Measurements from ENCODE around the gene CTNNA2. TPM values are rescaled to one million over a fixed set of nuclear protein-coding genes. Genes with fewer than 3 reads are reported as not detected.

Gene CTNNA2
- total RNA-seq, 1 donor from 2014 or later = 43.5 TPM

GRCh38 chr2:80247339-80247738, 734.5 kb downstream of the CTNNA2 start:
- no peak overlapping the region for H3K4me3 ChIP-seq
- no peak overlapping the region for H3K27ac Mint-ChIP-seq

GRCh38 chr2:80248146-80248545, 735.3 kb downstream of the CTNNA2 start:
- no peaks in the 10 kb centered on the region for H3F3A ChIP-seq (ENCODE audit: low read depth)
- no peaks in the 10 kb centered on the region for H3K4me1 ChIP-seq
- H3K9me3 ChIP-seq (ENCODE audit: low read depth) = no peaks in the 10 kb centered on the region
- Mint-ChIP-seq H3K27ac (no peak overlapping the region), H3K36me3 (peaks cover 2% of the 10 kb centered on the region), H3K9me3 (no peaks in the 10 kb centered on the region), H3K4me1 (peaks cover 27% of the 10 kb centered on the region), H3K27me3 (ENCODE audit: insufficient read depth, low read depth) (no peaks in the 10 kb centered on the region), H3K4me3 (no peak overlapping the region)
- H3K4me2 ChIP-seq = no peak overlapping the region
- no peak overlapping the region for H2AFZ ChIP-seq (replicated peaks)
- H3K27ac ChIP-seq = no peak overlapping the region
- H3K9ac ChIP-seq = no peak overlapping the region
- no peaks in the 10 kb centered on the region for H3K79me2 ChIP-seq (ENCODE audit: low read depth)
- no peak for TF ChIP-seq CTCF (IDR thresholded peaks at IDR 0.05)
- H3K4me3 ChIP-seq = no peak overlapping the region
- no peak for DNase-seq (ENCODE audit: low spot score)
- H3K36me3 ChIP-seq = no peaks in the 10 kb centered on the region
- no peaks in the 10 kb centered on the region for H4K20me1 ChIP-seq (ENCODE audit: low read depth)
- no peaks in the 10 kb centered on the region for H3K27me3 ChIP-seq

More at GRCh38 chr2:80247339-80247738, 734.5 kb downstream of the CTNNA2 start:
- Mint-ChIP-seq H3K4me1 (peaks cover 31% of the 10 kb centered on the region), H3K4me3 (no peak overlapping the region), H3K36me3 (peaks cover 2% of the 10 kb centered on the region), H3K27me3 (ENCODE audit: insufficient read depth, low read depth) (no peaks in the 10 kb centered on the region), H3K9me3 (no peaks in the 10 kb centered on the region)
- no peak overlapping the region for H3K4me2 ChIP-seq
- no peak overlapping the region for H3K9ac ChIP-seq
- no peaks in the 10 kb centered on the region for H3K27me3 ChIP-seq
- no peaks in the 10 kb centered on the region for H3K36me3 ChIP-seq
- H3K79me2 ChIP-seq (ENCODE audit: low read depth) = no peaks in the 10 kb centered on the region
- TF ChIP-seq EZH2 (IDR thresholded peaks at IDR 0.05) (no peak), EZH2phosphoT487 (IDR thresholded peaks at IDR 0.05) (no peak), CTCF (IDR thresholded peaks at IDR 0.05) (no peak)
- H2AFZ ChIP-seq (replicated peaks) = no peak overlapping the region
- H3K4me1 ChIP-seq = no peaks in the 10 kb centered on the region
- no peaks in the 10 kb centered on the region for H4K20me1 ChIP-seq (ENCODE audit: low read depth)
- DNase-seq (ENCODE audit: low spot score) = no peak
- no peaks in the 10 kb centered on the region for H3K9me3 ChIP-seq (ENCODE audit: low read depth)
- H3K27ac ChIP-seq = no peak overlapping the region
- H3F3A ChIP-seq (ENCODE audit: low read depth) = no peaks in the 10 kb centered on the region

GRCh38 chr2:80252294-80252986, 739.6 kb downstream of the CTNNA2 start:
- no peaks in the 10 kb centered on the region for H3K79me2 ChIP-seq (ENCODE audit: low read depth)
- no peak for TF ChIP-seq EZH2 (IDR thresholded peaks at IDR 0.05)
- TF ChIP-seq CTCF (IDR thresholded peaks at IDR 0.05) = no peak
- TF ChIP-seq EZH2phosphoT487 (IDR thresholded peaks at IDR 0.05) = no peak
- H3K27ac Mint-ChIP-seq = no peak overlapping the region

More at GRCh38 chr2:80252294-80252986, 739.6 kb downstream of the CTNNA2 start:
- Mint-ChIP-seq H3K4me3 (no peak overlapping the region), H3K36me3 (no peaks in the 10 kb centered on the region), H3K27me3 (ENCODE audit: insufficient read depth, low read depth) (no peaks in the 10 kb centered on the region), H3K4me1 (peaks cover 31% of the 10 kb centered on the region), H3K9me3 (no peaks in the 10 kb centered on the region)
- DNase-seq (ENCODE audit: low spot score) = no peak
- no peaks in the 10 kb centered on the region for H3K27me3 ChIP-seq
- H3F3A ChIP-seq (ENCODE audit: low read depth) = no peaks in the 10 kb centered on the region
- H3K36me3 ChIP-seq = no peaks in the 10 kb centered on the region
- no peak overlapping the region for H3K9ac ChIP-seq
- peaks cover 13% of the 10 kb centered on the region for H3K4me1 ChIP-seq
- H4K20me1 ChIP-seq (ENCODE audit: low read depth) = no peaks in the 10 kb centered on the region
- no peak overlapping the region for H3K27ac ChIP-seq
- H2AFZ ChIP-seq (replicated peaks) = no peak overlapping the region
- H3K4me3 ChIP-seq = no peak overlapping the region
- H3K9me3 ChIP-seq (ENCODE audit: low read depth) = no peaks in the 10 kb centered on the region
- no peak overlapping the region for H3K4me2 ChIP-seq

Data from neural progenitor cell (in vitro differentiated cells).